ENCODE results near the gene NAT9. TPM values are rescaled to one million over a fixed set of nuclear protein-coding genes. Genes with fewer than 3 reads are reported as not detected.
A peak's percentile ranks its signal among the peaks of the same experiment; 100 is the strongest.

The NAT9 gene
- total and polyA plus RNA-seq, 2 donors (not counting 1 experiment from before 2014, with no cell fraction given) = 34.7 to 39.6 TPM

DNA sequence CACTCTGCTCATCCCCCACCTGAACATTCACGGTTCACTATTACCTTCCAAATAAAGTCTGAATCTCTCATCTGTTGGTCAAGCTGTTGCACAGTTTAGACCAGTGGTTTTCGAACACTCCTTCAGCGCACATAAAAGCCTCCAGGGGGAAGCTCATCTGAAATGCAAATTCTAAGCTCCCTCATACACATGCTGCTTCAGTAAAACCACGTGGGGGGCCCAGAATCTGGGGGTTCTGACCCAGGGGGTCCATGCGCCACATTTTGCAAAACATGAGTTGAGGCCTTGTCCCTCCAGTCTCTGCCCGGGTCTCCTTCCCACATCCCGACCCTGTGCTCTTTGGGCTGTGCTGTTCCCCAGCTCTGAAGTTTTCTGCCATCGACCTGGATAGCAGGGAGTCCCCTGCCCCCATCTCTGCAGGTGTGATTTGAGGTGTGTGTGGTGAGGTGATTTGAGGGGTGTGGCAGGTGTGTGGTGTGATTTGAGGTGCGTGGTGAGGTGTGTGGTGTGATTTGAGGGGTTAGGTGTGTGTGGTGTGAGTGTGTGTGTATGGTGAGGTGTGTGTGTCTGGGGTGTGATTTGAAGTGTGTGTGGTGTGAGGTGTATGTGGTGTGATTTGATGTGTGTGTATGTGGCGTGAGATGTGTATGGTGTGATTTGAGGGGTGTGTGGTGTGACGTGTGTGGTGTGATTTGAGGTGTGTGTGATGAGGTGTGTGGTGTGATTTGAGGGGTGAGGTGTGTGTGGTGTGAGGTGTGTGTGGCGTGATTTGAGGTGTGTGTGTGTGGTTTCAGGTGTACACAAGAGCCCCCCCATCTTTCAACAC, 43.9 kb downstream of the NAT9 start:
- Histone ChIP-seq H3K4me1 (ENCODE audit: control insufficient read depth, extremely low read depth, insufficient read depth, low read length) (no peaks in the 10 kb centered on the region), H2AFZ (ENCODE audit: low read length) (no peak overlapping the region), H3K27ac (ENCODE audit: insufficient read depth, low read length) (no peak overlapping the region), H4K20me1 (ENCODE audit: control insufficient read depth, extremely low read depth, insufficient read depth, low read length) (no peaks in the 10 kb centered on the region), H3K79me2 (ENCODE audit: control insufficient read depth, insufficient read depth, low read length) (no peaks in the 10 kb centered on the region), H3K36me3 (ENCODE audit: control insufficient read depth, insufficient read depth, low read length) (no peaks in the 10 kb centered on the region), H3K4me2 (ENCODE audit: extremely low read depth, insufficient read depth, low read length) (no peak overlapping the region), H3K9me3 (ENCODE audit: control insufficient read depth, insufficient read depth, low read depth, low read length) (no peaks in the 10 kb centered on the region), H3K27me3 (ENCODE audit: control insufficient read depth, insufficient read depth, low read length) (peaks cover 2% of the 10 kb centered on the region), H3K9ac (ENCODE audit: insufficient read depth, low read length) (no peak overlapping the region), H3K4me3 (replicated peaks in 1 of 4; ENCODE audit: control extremely low read depth in 1 of 4, insufficient read depth in 1 of 4, low read depth in 3 of 4, low read length in 4 of 4) (no peak overlapping the region)
- no peak for DNase-seq (ENCODE audit: low read depth in 2 of 2)
- no peak for TF ChIP-seq EZH2 (IDR thresholded peaks at IDR 0.05; ENCODE audit: low read length, missing control alignments)
- TF ChIP-seq, protein P1, sequence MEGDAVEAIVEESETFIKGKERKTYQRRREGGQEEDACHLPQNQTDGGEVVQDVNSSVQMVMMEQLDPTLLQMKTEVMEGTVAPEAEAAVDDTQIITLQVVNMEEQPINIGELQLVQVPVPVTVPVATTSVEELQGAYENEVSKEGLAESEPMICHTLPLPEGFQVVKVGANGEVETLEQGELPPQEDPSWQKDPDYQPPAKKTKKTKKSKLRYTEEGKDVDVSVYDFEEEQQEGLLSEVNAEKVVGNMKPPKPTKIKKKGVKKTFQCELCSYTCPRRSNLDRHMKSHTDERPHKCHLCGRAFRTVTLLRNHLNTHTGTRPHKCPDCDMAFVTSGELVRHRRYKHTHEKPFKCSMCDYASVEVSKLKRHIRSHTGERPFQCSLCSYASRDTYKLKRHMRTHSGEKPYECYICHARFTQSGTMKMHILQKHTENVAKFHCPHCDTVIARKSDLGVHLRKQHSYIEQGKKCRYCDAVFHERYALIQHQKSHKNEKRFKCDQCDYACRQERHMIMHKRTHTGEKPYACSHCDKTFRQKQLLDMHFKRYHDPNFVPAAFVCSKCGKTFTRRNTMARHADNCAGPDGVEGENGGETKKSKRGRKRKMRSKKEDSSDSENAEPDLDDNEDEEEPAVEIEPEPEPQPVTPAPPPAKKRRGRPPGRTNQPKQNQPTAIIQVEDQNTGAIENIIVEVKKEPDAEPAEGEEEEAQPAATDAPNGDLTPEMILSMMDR (conservative IDR thresholded peaks at IDR 0.05 in 1 of 2, IDR thresholded peaks at IDR 0.05 in 1 of 2; ENCODE audit: low read depth in 1 of 2, low read length in 2 of 2) = no peak

DNA sequence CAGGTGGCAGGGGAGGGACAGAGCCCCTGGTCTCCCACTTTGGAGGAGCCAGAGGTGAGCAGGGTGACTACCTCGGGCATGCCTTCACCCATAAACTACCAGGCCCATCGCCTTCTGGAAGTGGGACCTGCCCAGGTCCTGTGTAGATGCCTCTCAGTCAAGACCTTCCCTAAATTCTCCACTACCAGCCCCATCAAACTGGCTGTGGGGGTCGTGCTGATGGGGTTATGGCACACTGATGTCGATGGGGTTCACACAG, 44.9 kb downstream of the NAT9 start:
- Histone ChIP-seq H3K9ac (ENCODE audit: insufficient read depth, low read length) (no peak overlapping the region), H3K27ac (ENCODE audit: insufficient read depth, low read length) (no peak overlapping the region), H4K20me1 (ENCODE audit: control insufficient read depth, extremely low read depth, insufficient read depth, low read length) (no peaks in the 10 kb centered on the region), H3K36me3 (ENCODE audit: control insufficient read depth, insufficient read depth, low read length) (no peaks in the 10 kb centered on the region), H3K79me2 (ENCODE audit: control insufficient read depth, insufficient read depth, low read length) (no peaks in the 10 kb centered on the region), H3K4me1 (ENCODE audit: control insufficient read depth, extremely low read depth, insufficient read depth, low read length) (no peaks in the 10 kb centered on the region), H3K9me3 (ENCODE audit: control insufficient read depth, insufficient read depth, low read depth, low read length) (no peaks in the 10 kb centered on the region), H3K27me3 (ENCODE audit: control insufficient read depth, insufficient read depth, low read length) (no peaks in the 10 kb centered on the region), H3K4me3 (replicated peaks in 1 of 4; ENCODE audit: control extremely low read depth in 1 of 4, insufficient read depth in 1 of 4, low read depth in 3 of 4, low read length in 4 of 4) (no peak overlapping the region), H2AFZ (ENCODE audit: low read length) (no peak overlapping the region), H3K4me2 (ENCODE audit: extremely low read depth, insufficient read depth, low read length) (no peak overlapping the region)
- TF ChIP-seq, protein P1 (conservative IDR thresholded peaks at IDR 0.05 in 1 of 2, IDR thresholded peaks at IDR 0.05 in 1 of 2; ENCODE audit: low read depth in 1 of 2, low read length in 2 of 2) = no peak
- no peak for TF ChIP-seq EZH2 (IDR thresholded peaks at IDR 0.05; ENCODE audit: low read length, missing control alignments)
- DNase-seq (ENCODE audit: low read depth in 2 of 2) = no peak

DNA sequence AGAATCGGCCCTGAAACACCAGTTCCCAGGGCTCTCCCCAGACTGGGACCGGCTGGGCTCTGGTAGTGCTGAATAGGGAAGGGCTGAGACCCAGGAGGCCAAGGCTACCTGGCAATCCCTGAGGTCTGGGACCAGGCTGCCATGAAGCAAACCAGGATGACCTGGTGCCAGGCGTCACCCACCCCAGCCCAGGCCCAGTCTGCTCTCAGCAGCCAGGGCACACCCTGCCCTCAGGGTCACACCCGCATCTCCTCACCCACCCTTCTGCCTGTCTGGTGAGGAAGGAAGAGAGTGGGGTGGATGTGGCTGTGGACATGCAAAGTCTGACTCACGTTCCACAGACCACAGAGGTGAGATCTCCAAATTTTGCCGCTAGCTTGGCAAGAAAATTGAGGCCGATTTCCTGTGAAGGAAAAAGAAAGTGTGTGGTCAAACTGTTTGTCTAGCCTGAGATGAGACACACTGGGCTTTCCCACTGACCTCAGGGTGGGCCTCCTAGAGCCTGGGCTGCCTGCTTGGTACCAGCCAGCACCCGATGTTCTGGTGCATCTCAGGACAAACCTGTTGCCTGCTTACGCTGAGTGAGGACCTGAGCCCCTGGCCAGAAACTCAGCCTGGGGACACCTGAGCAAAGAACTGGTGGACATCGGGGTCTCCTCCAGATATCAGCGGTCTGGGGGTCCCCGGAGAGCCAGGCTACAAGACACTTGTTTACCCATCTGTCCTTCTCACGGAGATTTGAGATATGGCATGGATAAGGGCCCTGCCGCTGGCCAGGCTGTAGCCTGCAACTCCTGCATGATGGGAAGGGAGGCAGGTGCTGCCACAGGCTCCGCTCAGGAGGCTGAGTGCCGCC, 45.4 kb downstream of the NAT9 start:
- no peak for TF ChIP-seq EZH2 (IDR thresholded peaks at IDR 0.05; ENCODE audit: low read length, missing control alignments)
- TF ChIP-seq, protein P1 (conservative IDR thresholded peaks at IDR 0.05 in 1 of 2, IDR thresholded peaks at IDR 0.05 in 1 of 2; ENCODE audit: low read depth in 1 of 2, low read length in 2 of 2) = no peak
- no peaks in the 10 kb centered on the region for H3K36me3 ChIP-seq (ENCODE audit: control insufficient read depth, insufficient read depth, low read length)

More for the DNA sequence above, 45.4 kb downstream of the NAT9 start:
- H3K79me2 ChIP-seq (ENCODE audit: control insufficient read depth, insufficient read depth, low read length) = no peaks in the 10 kb centered on the region
- H3K4me1 ChIP-seq (ENCODE audit: control insufficient read depth, extremely low read depth, insufficient read depth, low read length) = no peaks in the 10 kb centered on the region
- no peak overlapping the region for H2AFZ ChIP-seq (ENCODE audit: low read length)
- no peaks in the 10 kb centered on the region for H4K20me1 ChIP-seq (ENCODE audit: control insufficient read depth, extremely low read depth, insufficient read depth, low read length)
- H3K27ac ChIP-seq (ENCODE audit: insufficient read depth, low read length) = no peak overlapping the region
- H3K4me2 ChIP-seq (ENCODE audit: extremely low read depth, insufficient read depth, low read length) = no peak overlapping the region
- peak in 1 of 2 donors; percentile 21 for DNase-seq (ENCODE audit: low read depth in 2 of 2)
- no peak overlapping the region for H3K4me3 ChIP-seq (replicated peaks in 1 of 4; ENCODE audit: control extremely low read depth in 1 of 4, insufficient read depth in 1 of 4, low read depth in 3 of 4, low read length in 4 of 4)
- no peaks in the 10 kb centered on the region for H3K9me3 ChIP-seq (ENCODE audit: control insufficient read depth, insufficient read depth, low read depth, low read length)
- H3K9ac ChIP-seq (ENCODE audit: insufficient read depth, low read length) = no peak overlapping the region
- H3K27me3 ChIP-seq (ENCODE audit: control insufficient read depth, insufficient read depth, low read length) = no peaks in the 10 kb centered on the region
